ENCODE measurements around the gene RGS3.
A peak's percentile ranks its signal among the peaks of the same experiment; 100 is the strongest.

Gene RGS3

DNA sequence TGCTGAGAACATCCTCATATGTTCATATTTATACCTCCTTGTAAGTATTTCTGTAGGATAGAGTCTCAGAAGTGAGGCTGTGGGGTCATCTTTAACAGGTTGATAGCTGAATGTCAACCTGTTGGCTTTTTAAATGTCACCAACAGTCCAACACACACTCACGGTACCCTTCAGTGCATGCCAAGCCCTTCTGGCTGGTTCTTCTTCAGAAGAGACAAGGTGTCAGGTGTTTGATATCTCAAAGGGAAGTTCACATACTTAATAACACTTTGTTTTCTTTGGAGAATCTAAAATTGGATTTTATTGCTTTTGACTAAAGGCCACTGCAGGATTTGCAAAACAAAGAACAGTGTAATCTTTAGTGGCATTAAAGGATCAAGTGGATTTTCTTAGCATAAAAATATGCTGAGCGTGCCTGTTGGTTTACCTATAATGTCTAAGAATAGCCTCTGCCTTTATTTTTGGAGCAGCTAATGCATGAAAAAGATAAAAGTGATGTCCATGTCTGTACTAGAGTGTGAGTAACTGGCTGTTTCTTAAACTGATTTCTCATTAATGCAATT lies 58.2 kb downstream of the RGS3 start:
- TF ChIP-seq, protein P1, sequence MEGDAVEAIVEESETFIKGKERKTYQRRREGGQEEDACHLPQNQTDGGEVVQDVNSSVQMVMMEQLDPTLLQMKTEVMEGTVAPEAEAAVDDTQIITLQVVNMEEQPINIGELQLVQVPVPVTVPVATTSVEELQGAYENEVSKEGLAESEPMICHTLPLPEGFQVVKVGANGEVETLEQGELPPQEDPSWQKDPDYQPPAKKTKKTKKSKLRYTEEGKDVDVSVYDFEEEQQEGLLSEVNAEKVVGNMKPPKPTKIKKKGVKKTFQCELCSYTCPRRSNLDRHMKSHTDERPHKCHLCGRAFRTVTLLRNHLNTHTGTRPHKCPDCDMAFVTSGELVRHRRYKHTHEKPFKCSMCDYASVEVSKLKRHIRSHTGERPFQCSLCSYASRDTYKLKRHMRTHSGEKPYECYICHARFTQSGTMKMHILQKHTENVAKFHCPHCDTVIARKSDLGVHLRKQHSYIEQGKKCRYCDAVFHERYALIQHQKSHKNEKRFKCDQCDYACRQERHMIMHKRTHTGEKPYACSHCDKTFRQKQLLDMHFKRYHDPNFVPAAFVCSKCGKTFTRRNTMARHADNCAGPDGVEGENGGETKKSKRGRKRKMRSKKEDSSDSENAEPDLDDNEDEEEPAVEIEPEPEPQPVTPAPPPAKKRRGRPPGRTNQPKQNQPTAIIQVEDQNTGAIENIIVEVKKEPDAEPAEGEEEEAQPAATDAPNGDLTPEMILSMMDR (conservative IDR thresholded peaks at IDR 0.05; ENCODE audit: low read depth, low read length): no peak
- H3K4me3 ChIP-seq (ENCODE audit: low read depth, low read length): no peak overlapping the region
- no peak for DNase-seq (ENCODE audit: low read depth)

GRCh38 chr9:113522419-113522818 lies 58.9 kb downstream of the RGS3 start:
- TF ChIP-seq, protein P1 (conservative IDR thresholded peaks at IDR 0.05; ENCODE audit: low read depth, low read length): no peak
- DNase-seq (ENCODE audit: low read depth): no peak
- no peak overlapping the region for H3K4me3 ChIP-seq (ENCODE audit: low read depth, low read length)

- no peak overlapping the region for H3K4me3 ChIP-seq (ENCODE audit: low read depth, low read length)
- no peak for DNase-seq (ENCODE audit: low read depth)
- TF ChIP-seq, protein P1 (conservative IDR thresholded peaks at IDR 0.05; ENCODE audit: low read depth, low read length): no peak
These were observed 59.3 kb downstream of the RGS3 start for GRCh38 chr9:113522858-113523257.

- DNase-seq (ENCODE audit: low read depth): peak; percentile 30
- H3K4me3 ChIP-seq (ENCODE audit: low read depth, low read length): no peak overlapping the region
- TF ChIP-seq, protein P1 (conservative IDR thresholded peaks at IDR 0.05; ENCODE audit: low read depth, low read length): no peak
These were observed 60.1 kb downstream of the RGS3 start for GRCh38 chr9:113523421-113524141.

GRCh38 chr9:113524468-113524867 lies 60.9 kb downstream of the RGS3 start:
- no peak for DNase-seq (ENCODE audit: low read depth)
- TF ChIP-seq, protein P1 (conservative IDR thresholded peaks at IDR 0.05; ENCODE audit: low read depth, low read length): no peak
- no peak overlapping the region for H3K4me3 ChIP-seq (ENCODE audit: low read depth, low read length)

GRCh38 chr9:113525205-113525604 lies 61.7 kb downstream of the RGS3 start:
- H3K4me3 ChIP-seq (ENCODE audit: low read depth, low read length): no peak overlapping the region
- TF ChIP-seq, protein P1 (conservative IDR thresholded peaks at IDR 0.05; ENCODE audit: low read depth, low read length): no peak
- DNase-seq (ENCODE audit: low read depth): no peak

GRCh38 chr9:113525831-113526230 lies 62.3 kb downstream of the RGS3 start:
- DNase-seq (ENCODE audit: low read depth): no peak
- TF ChIP-seq, protein P1 (conservative IDR thresholded peaks at IDR 0.05; ENCODE audit: low read depth, low read length): no peak
- no peak overlapping the region for H3K4me3 ChIP-seq (ENCODE audit: low read depth, low read length)

All from choroid plexus epithelial cell (primary cell).